Glomerular endothelial cell (primary cell): ENCODE measurements around the gene AFAP1. TPM values are rescaled to one million over a fixed set of nuclear protein-coding genes. Genes with fewer than 3 reads are reported as not detected.

ENCODE experiments used
- DNase-seq: peaks from one replicate; pipeline ENCODE4 v3.0.0-alpha.2; 2011; ENCODE audit warnings: low read depth, low spot score; ENCODE audit errors: extremely low read depth
- total RNA-seq: library from RNA; depleted of rRNA; stranded (reverse); fragments of >200 nt; gene quantifications from 2 replicates; pipeline ENCODE4 v1.2.3, GENCODE V29; 2015

AFAP1 gene
- total RNA-seq, 1 donor from 2014 or later = 92.8 TPM

DNA sequence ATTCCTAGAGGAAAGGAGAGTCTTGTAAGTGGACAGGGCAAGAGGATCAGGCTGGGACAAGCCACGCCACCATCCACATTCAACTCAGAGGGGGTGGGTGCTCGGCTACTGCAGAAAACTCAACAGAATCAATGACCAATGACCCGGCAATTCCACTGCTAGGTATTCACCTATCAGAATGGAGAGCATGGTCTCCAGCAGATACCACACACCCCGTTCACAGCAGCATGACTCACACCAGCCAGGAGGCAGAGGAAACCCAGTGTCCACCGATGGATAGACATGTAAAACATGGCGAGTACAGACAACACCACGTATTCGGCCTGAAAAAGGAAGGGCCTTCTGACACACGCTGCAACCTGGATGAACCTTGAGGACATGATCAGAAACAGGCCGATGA lies 175.9 kb downstream of the AFAP1 start:
- DNase-seq = no peak

- no peak for DNase-seq
These were observed 176.6 kb downstream of the AFAP1 start for GRCh38 chr4:7763106-7763505.

GRCh38 chr4:7762376-7763030 lies 177.2 kb downstream of the AFAP1 start:
- DNase-seq = no peak

DNA sequence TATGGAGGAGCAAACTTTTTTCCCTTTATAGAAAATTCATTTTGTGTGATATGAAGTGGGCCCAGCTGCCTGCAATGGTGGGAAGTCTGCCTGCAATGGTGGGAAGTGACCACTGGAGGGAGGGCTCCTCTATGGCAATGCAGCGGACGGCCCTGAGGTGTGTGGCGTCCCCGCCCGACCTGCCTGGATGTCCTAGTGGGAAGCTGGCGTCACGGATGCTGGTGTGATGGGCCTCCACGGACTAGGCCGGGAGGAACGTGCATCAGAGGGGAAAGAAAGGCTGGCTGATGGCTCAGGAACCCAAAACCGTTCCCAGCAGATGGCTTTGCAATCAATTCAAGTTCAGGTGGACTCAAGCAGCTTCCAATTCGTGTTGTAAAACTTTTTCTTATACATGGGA lies 177.9 kb downstream of the AFAP1 start:
- DNase-seq = no peak

DNA sequence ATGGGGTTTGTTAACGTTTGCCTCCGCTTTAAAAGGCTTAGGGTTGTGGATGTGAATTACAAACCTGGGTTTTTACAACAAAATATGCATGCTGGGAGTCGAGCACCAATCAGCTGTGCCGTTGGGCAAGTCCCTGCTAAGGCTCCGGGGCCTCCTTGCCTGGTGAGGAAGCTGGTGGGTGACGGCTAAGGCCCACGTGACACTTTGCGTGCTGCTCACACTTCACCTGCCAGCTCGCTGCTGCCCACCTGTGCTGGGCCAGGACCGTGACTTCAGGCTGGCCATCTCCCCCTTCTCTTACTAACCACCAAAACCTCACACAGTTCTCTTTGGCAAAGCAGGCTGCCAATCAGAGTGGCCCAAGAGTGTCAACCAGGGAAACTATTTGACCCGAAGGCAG lies 178.3 kb downstream of the AFAP1 start:
- no peak for DNase-seq

GRCh38 chr4:7760706-7761105 lies 179.0 kb downstream of the AFAP1 start:
- DNase-seq = no peak

DNA sequence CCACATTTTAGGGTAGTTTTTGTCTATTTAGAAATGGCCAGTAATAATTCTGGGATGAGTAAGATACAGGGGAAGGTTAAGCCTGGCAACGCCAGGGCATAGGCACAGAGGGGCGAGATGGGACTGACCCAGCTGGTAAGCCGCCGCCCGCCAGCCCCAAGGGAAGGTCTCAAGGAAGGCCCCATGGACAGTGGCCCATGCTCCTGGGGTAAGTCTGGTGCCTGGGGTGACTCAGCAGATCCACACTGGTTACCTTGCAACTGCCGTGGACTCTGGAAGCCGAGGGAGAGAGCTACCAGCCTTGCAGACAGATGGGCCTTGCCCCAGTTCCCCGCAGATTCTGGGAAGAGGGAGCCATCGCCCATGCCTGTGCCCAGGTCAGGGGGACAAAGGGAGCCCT lies 179.4 kb downstream of the AFAP1 start:
- DNase-seq = no peak

GRCh38 chr4:7759635-7760034 lies 180.0 kb downstream of the AFAP1 start:
- DNase-seq = no peak

DNA sequence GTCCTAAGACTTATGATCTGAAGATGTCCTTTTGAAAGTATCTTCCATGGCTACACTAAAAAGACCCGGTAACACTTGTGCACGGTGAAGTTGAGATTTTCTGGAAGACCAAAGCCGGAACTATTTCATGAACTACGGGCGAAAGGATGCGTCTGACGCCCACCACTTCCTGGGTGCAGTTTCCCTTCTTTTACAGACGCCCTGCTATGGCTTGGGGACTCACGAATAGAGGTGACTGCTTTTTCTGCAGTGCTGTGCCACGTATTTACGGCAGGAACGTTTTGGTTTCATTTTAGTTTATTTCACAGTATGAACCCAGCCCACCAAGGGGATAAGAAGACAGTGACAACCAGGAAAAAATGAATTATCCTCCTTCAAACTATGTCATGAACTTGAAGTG lies 180.4 kb downstream of the AFAP1 start:
- no peak for DNase-seq

- DNase-seq = no peak
These were observed 181.2 kb downstream of the AFAP1 start for GRCh38 chr4:7758476-7758875.

DNA sequence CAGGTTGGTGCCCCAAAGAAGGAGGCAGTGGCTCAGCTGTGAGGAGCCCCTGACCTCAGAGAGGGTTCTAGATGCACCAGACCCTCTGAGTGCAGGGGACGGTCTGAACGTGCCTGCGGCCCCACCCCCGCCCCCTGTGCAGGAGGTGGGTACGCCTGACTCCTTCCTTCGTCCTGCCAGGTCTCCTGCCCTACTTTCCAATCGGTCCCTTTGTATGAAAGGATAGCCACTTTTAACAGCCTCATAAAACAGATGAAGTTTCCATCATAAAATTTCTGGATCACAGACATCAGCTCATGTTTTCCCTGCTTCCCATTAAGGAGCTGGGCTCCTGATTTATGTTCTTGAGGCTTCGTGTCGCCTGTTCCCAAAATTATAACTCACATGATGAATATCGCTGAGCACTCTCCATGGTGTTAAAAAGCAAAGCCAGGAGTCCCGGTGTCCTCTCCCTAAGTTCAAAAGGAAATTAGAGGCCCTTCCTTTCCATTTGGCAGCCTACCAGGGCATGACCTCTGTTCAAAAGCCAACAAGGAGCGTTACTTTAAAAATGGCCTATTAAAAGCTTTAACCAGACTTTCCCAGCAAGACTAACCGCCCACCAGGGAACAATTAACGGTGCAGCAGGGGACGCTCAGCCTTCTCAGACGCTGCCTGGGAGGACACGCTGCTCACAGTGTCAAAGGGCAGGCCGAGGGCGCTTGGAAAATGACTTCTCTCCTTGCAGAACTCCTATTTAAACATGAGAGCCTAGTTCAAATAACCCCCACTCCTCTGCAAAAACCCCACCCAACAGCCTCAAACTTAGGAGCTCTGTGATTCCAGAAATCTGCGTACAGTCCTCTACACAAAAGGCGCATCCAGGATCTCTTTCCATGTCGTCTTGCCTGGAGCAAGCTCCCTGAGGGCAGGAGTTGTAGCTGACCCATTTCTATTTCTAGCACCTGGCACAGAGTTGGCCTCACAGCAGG lies 181.9 kb downstream of the AFAP1 start:
- no peak for DNase-seq

- no peak for DNase-seq
These were observed 182.9 kb downstream of the AFAP1 start for GRCh38 chr4:7756561-7757355.

DNA sequence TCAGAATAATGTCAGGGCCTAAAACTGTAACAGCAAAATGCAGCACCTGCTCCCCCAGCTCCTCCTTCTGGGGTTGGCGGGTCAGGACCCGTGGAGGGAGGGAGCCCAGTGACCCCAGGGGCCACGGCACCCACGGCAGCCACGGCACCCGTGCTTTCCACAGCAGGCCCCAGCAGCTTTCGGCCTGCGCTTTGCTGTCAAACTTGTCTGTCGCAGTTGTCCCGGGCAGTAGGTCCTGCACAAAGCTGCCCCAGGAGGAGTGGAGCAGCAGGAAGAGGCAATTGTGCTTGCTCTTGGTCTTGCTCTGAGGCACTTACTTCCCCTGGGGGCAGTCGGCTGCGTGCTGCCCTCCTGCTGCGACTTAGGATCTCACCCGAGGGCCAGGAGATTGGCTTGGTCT lies 183.6 kb downstream of the AFAP1 start:
- no peak for DNase-seq

DNA sequence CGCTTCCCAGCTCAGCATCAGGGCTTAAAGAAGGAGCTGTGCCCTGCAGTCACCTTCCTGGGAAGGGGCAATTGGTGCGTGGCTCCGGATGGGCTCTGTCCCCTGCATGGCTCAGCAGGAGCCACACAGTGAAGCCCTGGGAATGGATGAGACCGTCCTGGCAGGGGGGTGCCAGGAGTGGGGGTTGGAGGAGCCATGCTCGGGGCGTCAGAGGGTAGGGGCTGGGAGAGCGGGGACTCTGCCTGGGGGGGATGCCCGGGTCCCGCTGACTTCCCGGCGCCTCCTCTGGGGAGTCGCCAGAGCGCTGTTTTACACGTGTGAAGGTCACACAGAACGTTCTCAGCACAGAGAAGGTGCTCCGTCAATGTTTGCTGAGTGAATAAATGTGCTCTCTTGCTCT lies 184.1 kb downstream of the AFAP1 start:
- no peak for DNase-seq

DNA sequence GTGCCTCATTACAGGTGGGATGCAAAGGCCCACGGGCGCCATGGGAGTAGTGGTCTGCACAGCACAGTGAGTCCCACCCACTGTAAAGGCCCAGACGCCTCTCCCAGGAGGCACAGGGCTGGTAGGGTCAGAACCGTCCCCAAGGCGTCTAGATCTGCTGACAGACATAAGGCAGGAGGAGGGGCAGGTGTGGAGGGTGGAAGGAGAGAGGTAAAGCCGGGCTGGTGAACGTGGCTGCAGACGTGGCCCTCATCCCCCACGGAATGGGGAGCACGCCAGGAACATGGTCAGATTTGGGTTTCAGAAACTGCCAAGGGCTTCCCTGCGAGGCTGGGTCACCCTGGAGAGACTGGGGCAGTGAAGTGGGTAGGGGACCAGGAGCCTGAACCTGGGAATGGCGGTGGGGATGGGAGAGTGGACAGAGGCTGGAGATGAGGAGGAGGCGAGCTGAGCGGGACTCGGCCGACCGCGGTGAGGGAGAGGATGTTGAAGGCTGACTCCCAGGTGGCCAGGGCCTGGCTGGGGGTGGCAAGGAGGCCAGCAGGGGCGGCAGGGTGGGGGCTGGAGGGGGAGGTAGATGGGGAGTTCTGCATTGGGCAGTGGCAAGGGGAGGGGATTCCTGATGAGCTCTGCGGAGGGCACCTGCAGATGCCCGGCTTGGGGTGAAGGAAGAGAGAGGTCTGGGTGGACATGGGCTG lies 184.9 kb downstream of the AFAP1 start:
- no peak for DNase-seq

DNA sequence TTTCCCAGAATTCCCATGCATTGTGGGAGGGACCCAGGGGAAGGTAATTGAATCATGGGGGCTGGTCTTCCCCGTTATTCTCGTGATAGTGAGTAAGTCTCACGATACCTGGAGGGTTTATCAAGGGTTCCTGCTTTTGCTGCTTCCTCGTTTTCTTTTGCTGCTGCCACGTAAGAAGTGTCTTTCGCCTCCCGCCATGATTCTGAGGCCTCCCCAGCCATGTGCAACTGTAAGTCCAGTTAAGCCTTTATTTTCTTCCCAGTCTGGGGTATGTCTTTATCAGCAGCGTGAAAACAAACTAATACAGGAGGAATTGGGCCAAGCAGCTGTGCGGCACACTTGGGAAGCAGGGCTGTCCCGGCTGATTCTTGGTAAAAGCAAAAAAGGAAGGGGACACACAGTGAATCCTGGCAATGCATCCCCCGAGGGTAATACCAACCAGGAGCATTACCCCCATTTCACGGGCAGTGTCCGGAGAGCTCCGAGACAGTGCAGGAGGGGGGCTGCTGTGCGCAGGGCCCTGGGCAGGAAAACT lies 185.7 kb downstream of the AFAP1 start:
- no peak for DNase-seq

- no peak for DNase-seq
These were observed 186.4 kb downstream of the AFAP1 start for GRCh38 chr4:7753271-7753670.

DNA sequence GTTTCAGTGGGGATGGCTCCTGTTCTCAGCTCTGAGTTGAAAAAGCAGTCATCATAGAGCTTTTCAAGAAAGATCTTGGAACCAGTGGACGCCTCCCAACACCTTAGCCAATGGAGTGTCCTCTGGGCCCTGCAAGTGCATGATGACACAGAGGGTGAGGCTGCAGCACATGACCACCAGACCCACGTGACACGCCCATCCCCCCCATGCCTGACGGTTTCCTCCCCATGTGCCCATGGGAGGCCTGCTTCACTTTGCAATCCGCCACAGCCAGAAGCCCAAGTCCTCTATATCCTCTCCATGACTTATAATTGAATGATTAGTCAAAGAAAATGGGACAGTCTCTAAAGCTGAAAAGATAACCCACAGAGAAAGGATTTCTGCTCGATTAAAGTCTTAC lies 187.0 kb downstream of the AFAP1 start:
- no peak for DNase-seq

GRCh38 chr4:7750972-7751371 lies 188.7 kb downstream of the AFAP1 start:
- DNase-seq = no peak

GRCh38 chr4:7750523-7750922 lies 189.1 kb downstream of the AFAP1 start:
- DNase-seq = no peak
